PC-9 (cell line): ENCODE measurements around the gene ADGRB3. TPM values are rescaled to one million over a fixed set of nuclear protein-coding genes. Genes with fewer than 3 reads are reported as not detected.

Experiments
- BruUV-seq: library from RNA; stranded (reverse); fragments of 400-500 nt; replicated peaks from 2 replicates; lab custom pipeline; 2021; lab: Mats Ljungman, UMichigan
- CTCF ChIA-PET: fragments of 300-600 bp; sonication (Branson Sonifier 250); formaldehyde crosslinking; loops from one replicate; lab custom pipeline; 2022; ENCODE audit warnings: antibody characterized with exemption; lab: Charles Lee
- POLR2A ChIA-PET: fragments of 300-600 bp; sonication (Branson Sonifier 250); formaldehyde crosslinking; loops from one replicate; lab custom pipeline; 2022; ENCODE audit warnings: antibody characterized with exemption; ENCODE audit not compliant: unreplicated experiment; lab: Charles Lee
- DNase-seq, 2 experiments: peaks; one replicate each; pipeline versions ENCODE4 v3.0.0 to v3.0.0-alpha.2; 2015 to 2022; ENCODE audit warnings: mixed read lengths in 1 of 2
- H2AFZ ChIP-seq: fragments of 200-600 bp; sonication (generic); 2 replicates; pipeline ENCODE4 v1.8.1; 2017; ENCODE audit warnings: antibody characterized with exemption
- H3F3A ChIP-seq: fragments of 200-600 bp; sonication (generic); 2 replicates; pipeline ENCODE4 v1.8.1; 2017; ENCODE audit warnings: antibody characterized with exemption, mild to moderate bottlenecking, low read depth; ENCODE audit not compliant: insufficient read depth
- H3K27ac ChIP-seq: fragments of 200-600 bp; sonication (generic); 2 replicates; pipeline ENCODE4 v1.6.1; 2016; ENCODE audit warnings: mixed run types
- H3K27me3 ChIP-seq: fragments of 200-600 bp; sonication (generic); 2 replicates; pipeline ENCODE4 v1.6.1; 2016; ENCODE audit warnings: low read depth, mixed run types; ENCODE audit not compliant: insufficient read depth
- H3K36me3 ChIP-seq: fragments of 200-600 bp; sonication (generic); 2 replicates; pipeline ENCODE4 v1.6.1; 2016; ENCODE audit warnings: low read depth, mixed run types
- H3K4me1 ChIP-seq: fragments of 200-600 bp; sonication (generic); replicated peaks from 2 replicates; pipeline ENCODE4 v1.6.1; 2016; ENCODE audit warnings: mixed run types; ENCODE audit not compliant: insufficient read depth
- H3K4me2 ChIP-seq: fragments of 200-600 bp; sonication (generic); 2 replicates; pipeline ENCODE4 v1.6.1; 2017; ENCODE audit warnings: mixed run types
- H3K4me3 ChIP-seq: fragments of 200-600 bp; sonication (generic); 2 replicates; pipeline ENCODE4 v1.6.1; 2016; ENCODE audit warnings: mixed run types
- H3K79me2 ChIP-seq: fragments of 200-600 bp; sonication (generic); 2 replicates; pipeline ENCODE4 v1.6.1; 2017; ENCODE audit warnings: low read depth, mixed run types
- H3K9me2 ChIP-seq: fragments of 200-600 bp; sonication (generic); 2 replicates; pipeline ENCODE4 v1.8.1; 2017; ENCODE audit warnings: mild to moderate bottlenecking; ENCODE audit not compliant: insufficient read depth
- H3K9me3 ChIP-seq: fragments of 200-600 bp; sonication (generic); 2 replicates; pipeline ENCODE4 v1.8.1; 2016; ENCODE audit warnings: low read depth; ENCODE audit not compliant: insufficient read depth
- H4K20me1 ChIP-seq: fragments of 200-600 bp; sonication (generic); 2 replicates; pipeline ENCODE4 v1.8.1; 2017; ENCODE audit not compliant: insufficient read depth
- EZH2 ChIP-seq: fragments of 200-600 bp; sonication (generic); IDR thresholded peaks from 2 replicates; pipeline ENCODE4 v1.8.0; 2017; ENCODE audit warnings: antibody characterized with exemption, low read depth
- intact Hi-C: fragments of 100-400 bp; cut with micrococcal nuclease; formaldehyde crosslinking; loops from one replicate; pipeline ENCODE4 v1.10.0; 2022; ENCODE audit not compliant: unreplicated experiment
- total RNA-seq: library from RNA; stranded (reverse); gene quantifications from 2 replicates; pipeline ENCODE4 v1.2.3, GENCODE V29; 2021
- TF ChIP-seq, protein P1 (sequence below): fragments of 200-600 bp; sonication (generic); conservative IDR thresholded peaks from 2 replicates; pipeline ENCODE4 v1.6.1; 2017; ENCODE audit warnings: mixed run types, antibody characterized with exemption, mild to moderate bottlenecking, moderate library complexity

The ADGRB3 gene
- total RNA-seq, 1 experiment from 2014 or later, result not detected

DNA sequence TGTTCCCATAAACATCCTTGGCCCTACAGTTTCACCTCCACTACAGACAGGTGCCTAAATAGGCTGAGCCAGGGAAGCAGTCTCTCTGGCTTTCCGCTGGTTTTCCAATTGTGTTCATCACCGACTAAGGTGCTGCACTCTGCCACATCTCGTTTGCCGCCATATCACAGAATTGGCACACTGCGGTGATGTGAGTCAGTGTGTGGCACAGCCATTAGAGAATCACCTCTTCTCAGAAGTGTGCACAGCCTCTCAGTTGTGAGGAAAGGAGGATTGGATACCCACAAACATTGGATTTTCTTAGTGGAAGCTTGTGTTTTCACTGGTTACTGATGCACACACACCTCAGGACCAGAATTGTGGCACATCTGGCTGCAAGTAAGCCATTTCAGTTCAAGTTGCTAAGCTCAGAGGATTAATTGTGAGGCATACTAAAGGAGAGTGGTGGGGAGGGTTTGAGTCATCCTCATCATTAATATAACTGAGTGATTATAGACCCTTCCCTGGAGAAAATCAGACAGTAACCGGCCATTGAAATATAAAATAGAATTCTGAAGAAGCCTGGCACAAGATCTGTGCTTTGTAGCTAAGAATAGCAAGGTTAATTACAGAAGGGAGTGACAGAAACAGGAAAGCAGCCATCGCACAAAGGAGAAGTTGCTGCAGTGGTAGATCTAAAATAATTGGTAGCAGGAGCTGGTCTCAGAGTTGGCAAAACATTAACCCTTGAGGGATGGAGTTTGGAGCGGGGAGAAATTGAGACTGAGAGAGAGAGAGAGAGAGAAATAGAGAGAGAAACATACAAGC lies 654.8 kb downstream of the ADGRB3 start:
- no peak overlapping the region for H2AFZ ChIP-seq
- intact Hi-C loops, result no loop called here
- H3K9me3 ChIP-seq, result no peaks in the 10 kb centered on the region
- H3K4me1 ChIP-seq, result no peaks in the 10 kb centered on the region
- TF ChIP-seq, protein P1, sequence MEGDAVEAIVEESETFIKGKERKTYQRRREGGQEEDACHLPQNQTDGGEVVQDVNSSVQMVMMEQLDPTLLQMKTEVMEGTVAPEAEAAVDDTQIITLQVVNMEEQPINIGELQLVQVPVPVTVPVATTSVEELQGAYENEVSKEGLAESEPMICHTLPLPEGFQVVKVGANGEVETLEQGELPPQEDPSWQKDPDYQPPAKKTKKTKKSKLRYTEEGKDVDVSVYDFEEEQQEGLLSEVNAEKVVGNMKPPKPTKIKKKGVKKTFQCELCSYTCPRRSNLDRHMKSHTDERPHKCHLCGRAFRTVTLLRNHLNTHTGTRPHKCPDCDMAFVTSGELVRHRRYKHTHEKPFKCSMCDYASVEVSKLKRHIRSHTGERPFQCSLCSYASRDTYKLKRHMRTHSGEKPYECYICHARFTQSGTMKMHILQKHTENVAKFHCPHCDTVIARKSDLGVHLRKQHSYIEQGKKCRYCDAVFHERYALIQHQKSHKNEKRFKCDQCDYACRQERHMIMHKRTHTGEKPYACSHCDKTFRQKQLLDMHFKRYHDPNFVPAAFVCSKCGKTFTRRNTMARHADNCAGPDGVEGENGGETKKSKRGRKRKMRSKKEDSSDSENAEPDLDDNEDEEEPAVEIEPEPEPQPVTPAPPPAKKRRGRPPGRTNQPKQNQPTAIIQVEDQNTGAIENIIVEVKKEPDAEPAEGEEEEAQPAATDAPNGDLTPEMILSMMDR, result no peak
- no peak for TF ChIP-seq EZH2
- H3K79me2 ChIP-seq, result no peaks in the 10 kb centered on the region
- no peaks in the 10 kb centered on the region for H3K36me3 ChIP-seq
- H3K4me2 ChIP-seq, result no peak overlapping the region
- no peak for DNase-seq
- POLR2A ChIA-PET, result no interaction called here
- H3F3A ChIP-seq, result no peaks in the 10 kb centered on the region
- no peaks in the 10 kb centered on the region for H4K20me1 ChIP-seq
- no peak overlapping the region for H3K27ac ChIP-seq
- H3K27me3 ChIP-seq, result no peaks in the 10 kb centered on the region
- CTCF ChIA-PET, result no interaction called here
- no peaks in the 10 kb centered on the region for H3K9me2 ChIP-seq
- no TSS peak for BruUV-seq
- H3K4me3 ChIP-seq, result no peak overlapping the region

DNA sequence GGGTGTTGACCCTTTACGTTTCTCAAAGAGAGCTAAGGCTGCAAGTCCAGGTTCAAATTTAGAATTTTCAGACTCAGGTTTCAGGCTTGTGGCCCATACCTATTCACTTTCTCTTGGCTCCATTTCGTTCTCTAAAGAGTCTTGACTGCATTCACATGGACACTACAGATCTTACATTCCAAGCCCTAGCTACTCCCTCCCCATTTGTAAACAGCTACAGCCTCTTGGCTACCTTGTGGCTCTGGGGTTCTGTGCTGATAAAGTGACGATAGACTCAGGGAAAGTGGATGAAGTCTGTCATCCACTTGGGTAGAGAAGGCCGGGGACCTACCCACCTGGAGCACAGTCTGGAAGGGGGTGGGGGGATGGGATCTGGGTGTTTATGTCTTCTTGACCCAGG lies 658.4 kb downstream of the ADGRB3 start:
- POLR2A ChIA-PET, result no interaction called here
- intact Hi-C loops, result no loop called here
- H3K79me2 ChIP-seq, result no peaks in the 10 kb centered on the region
- H3K27ac ChIP-seq, result no peak overlapping the region
- H3K9me3 ChIP-seq, result no peaks in the 10 kb centered on the region
- no peak overlapping the region for H3K4me2 ChIP-seq
- no TSS peak for BruUV-seq
- H3K4me1 ChIP-seq, result no peaks in the 10 kb centered on the region
- no peaks in the 10 kb centered on the region for H4K20me1 ChIP-seq
- H3K27me3 ChIP-seq, result no peaks in the 10 kb centered on the region
- CTCF ChIA-PET, result no interaction called here
- DNase-seq, result no peak
- no peaks in the 10 kb centered on the region for H3K36me3 ChIP-seq
- no peaks in the 10 kb centered on the region for H3F3A ChIP-seq
- no peak overlapping the region for H2AFZ ChIP-seq
- no peaks in the 10 kb centered on the region for H3K9me2 ChIP-seq
- no peak overlapping the region for H3K4me3 ChIP-seq
- TF ChIP-seq, protein P1, result no peak
- TF ChIP-seq EZH2, result no peak

DNA sequence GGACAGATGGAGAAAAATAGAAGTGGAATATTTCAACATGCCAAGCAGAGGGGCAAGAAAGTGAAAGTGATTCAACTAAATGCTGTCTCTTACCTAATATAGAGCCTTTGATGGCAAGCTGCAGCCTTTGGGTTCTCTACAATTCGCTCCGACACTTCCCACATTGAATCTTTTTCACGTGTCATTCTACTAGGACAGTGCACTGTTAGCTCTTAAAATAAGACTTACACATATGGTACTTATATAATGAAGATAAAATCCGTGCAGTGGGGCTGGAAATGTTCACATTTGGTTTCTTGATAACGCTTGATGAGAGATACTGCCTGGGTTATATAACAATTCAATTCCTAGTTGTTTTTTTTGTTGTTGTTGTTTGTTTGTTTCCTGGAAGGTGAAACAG lies 659.3 kb downstream of the ADGRB3 start:
- Histone ChIP-seq H3F3A (no peaks in the 10 kb centered on the region), H3K4me2 (no peak overlapping the region), H3K9me2 (no peaks in the 10 kb centered on the region), H3K27ac (no peak overlapping the region), H3K4me3 (no peak overlapping the region), H3K36me3 (no peaks in the 10 kb centered on the region), H2AFZ (no peak overlapping the region), H3K27me3 (no peaks in the 10 kb centered on the region), H4K20me1 (no peaks in the 10 kb centered on the region), H3K79me2 (no peaks in the 10 kb centered on the region), H3K9me3 (no peaks in the 10 kb centered on the region), H3K4me1 (no peaks in the 10 kb centered on the region)
- TF ChIP-seq EZH2, result no peak
- TF ChIP-seq, protein P1, result no peak
- BruUV-seq, result no TSS peak
- no peak for DNase-seq
- ChIA-PET POLR2A (no interaction called here), CTCF (no interaction called here)
- intact Hi-C loops, result no loop called here
